Measurements from ENCODE around the gene UVRAG.
A peak's percentile ranks its signal among the peaks of the same experiment; 100 is the strongest.

UVRAG gene

GRCh38 chr11:75784085-75784478, 30.9 kb upstream of the UVRAG start:
- no peak for DNase-seq

GRCh38 chr11:75784506-75784905, 30.5 kb upstream of the UVRAG start:
- no peak for DNase-seq

- no peak for DNase-seq
Observed at GRCh38 chr11:75785187-75785586, 29.8 kb upstream of the UVRAG start.

GRCh38 chr11:75786101-75786736, 28.8 kb upstream of the UVRAG start:
- DNase-seq, result peak; percentile 84 to 92

GRCh38 chr11:75789521-75789920, 25.5 kb upstream of the UVRAG start:
- no peak for DNase-seq

GRCh38 chr11:75790986-75791385, 24.0 kb upstream of the UVRAG start:
- DNase-seq, result no peak

- no peak for DNase-seq
Observed at GRCh38 chr11:75792127-75792731, 22.8 kb upstream of the UVRAG start.

- no peak for DNase-seq
Observed at GRCh38 chr11:75792997-75793800, 21.8 kb upstream of the UVRAG start.

- peak; percentile 41 to 71 for DNase-seq
Observed at GRCh38 chr11:75793966-75794365, 21.0 kb upstream of the UVRAG start.

- DNase-seq, result no peak
Observed at GRCh38 chr11:75795276-75796090, 19.5 kb upstream of the UVRAG start.

- no peak for DNase-seq
Observed at GRCh38 chr11:75796091-75796435, 18.9 kb upstream of the UVRAG start.

GRCh38 chr11:75797116-75797515, 17.9 kb upstream of the UVRAG start:
- DNase-seq, result no peak

- DNase-seq, result no peak
Observed at GRCh38 chr11:75797792-75798191, 17.2 kb upstream of the UVRAG start.

GRCh38 chr11:75800136-75800675, 14.8 kb upstream of the UVRAG start:
- no peak for DNase-seq

- no peak for DNase-seq
Observed at GRCh38 chr11:75800728-75801361, 14.2 kb upstream of the UVRAG start.

- no peak for DNase-seq
Observed at GRCh38 chr11:75801362-75802020, 13.5 kb upstream of the UVRAG start.

GRCh38 chr11:75802021-75802912, 12.7 kb upstream of the UVRAG start:
- DNase-seq, result no peak

GRCh38 chr11:75802913-75803820, 11.8 kb upstream of the UVRAG start:
- DNase-seq, result peak; percentile 19 to 76

GRCh38 chr11:75809111-75809510, 5.9 kb upstream of the UVRAG start:
- no peak for DNase-seq

- DNase-seq, result no peak
Observed at GRCh38 chr11:75809991-75810390, 5.0 kb upstream of the UVRAG start.

All from NCI-H526 (cell line).